GM21619 (cell line): ENCODE measurements around the gene ATP6V0E2.
A peak's percentile ranks its signal among the peaks of the same experiment; 100 is the strongest.

Source experiments
- ATAC-seq: cut with Tn5 transposase; IDR thresholded peaks from one replicate; pipeline ENCODE4 v1.9.1; 2021; ENCODE audit not compliant: unreplicated experiment

Gene ATP6V0E2

DNA sequence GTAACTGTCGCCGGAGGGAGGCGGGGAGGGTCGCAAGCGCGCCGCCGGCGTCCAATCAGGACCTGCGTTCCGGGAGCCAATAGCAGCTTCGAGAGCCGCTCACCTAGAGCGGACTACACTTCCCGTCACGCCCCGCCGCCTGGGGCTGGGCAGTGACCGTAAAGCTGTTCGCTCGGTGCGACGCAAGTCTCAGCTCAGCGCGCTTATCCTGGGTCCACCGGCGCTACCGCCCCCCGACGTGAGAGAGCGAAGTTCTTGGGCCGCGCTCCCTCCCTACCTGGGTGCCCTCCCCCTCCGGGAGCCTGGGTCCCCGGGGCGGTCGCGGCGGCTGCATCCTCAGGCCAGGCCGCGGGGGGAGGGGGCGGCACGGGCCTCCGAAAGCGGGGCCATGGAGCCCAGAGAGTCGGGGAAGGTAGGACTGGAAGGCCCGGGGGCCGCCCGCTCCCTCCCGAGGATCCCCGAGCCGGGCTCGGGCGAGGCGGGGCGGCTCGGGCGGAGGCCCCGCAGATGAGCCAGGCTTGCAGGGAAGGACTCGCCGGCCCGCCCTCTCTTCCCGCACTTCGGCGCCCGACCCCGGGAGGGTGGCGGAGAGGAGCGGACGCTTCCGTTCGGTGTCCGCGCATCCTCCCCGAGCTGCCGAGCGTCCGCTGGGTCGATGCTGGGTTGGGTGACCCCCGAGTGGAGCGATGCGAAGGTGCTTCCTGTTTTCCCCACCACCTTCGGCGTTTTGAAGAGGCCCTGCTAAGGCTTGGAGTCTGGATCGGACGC lies 35.4 kb upstream of the ATP6V0E2 start, which contains the start of gene ZNF862:
Gene ZNF862 (plus strand): TSS at position 152 of the 768 bp plus-strand sequence. CDS start 237 bp downstream, at position 389.
- peak; percentile 98 for ATAC-seq

DNA sequence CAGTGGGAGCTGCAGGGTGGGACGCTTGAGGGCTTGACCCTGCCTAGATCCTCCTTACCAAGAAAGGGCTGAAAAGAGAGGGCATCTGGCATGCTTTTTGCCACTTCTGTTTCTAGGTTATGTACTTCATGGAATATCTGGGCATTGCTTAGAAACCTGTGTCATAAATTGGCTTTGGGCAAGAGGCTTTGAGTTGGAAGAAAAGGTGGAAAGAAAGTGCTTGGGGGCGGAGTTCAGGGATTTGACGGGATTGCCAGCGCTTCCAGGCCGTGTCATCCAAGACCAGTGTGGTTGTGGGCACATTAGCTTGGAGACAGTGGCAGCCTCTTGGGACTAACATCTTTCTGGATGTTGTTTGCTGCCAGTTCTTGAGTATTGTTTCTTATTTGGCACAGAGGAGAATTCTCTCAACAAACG lies 34.8 kb upstream of the ATP6V0E2 start:
- ATAC-seq = no peak

DNA sequence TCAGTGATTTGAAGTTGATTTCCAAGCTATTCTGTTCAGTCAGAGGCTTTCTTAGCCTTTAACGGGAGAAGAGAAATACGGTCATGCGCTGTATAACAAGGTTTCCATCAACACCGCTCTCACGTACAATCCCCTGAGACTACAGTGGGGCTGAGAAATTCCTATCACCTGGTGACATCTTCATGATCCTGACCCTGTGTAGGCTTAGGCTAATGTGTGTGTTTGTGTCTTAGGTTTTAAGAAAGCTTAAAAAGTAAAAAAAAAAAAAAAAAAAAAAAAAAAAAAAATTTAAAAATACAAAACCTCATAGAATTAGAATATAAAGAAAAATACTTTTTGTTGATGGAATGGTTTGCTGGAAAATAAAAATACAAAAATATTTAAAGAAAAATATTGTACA lies 33.8 kb upstream of the ATP6V0E2 start:
- no peak for ATAC-seq

DNA sequence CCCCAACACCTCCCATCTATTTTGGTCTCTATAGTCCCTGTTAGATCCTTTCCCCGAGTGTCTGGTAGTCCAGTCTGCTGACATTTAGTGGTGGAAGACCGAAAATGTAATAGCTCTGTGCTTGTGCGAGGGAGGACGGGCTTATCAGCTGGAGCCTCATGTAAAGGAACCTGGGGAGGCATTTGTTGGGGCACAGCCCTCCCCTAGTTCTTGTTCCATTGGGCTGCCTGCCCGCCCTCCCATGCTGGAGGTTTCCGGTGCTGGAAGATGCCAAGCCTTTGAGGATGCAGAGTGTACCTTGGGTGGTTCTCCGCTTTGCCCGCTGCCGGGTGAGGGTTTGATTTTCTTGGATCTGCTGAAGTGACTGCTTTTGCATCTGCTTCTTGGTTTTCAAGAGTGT lies 30.2 kb upstream of the ATP6V0E2 start:
- no peak for ATAC-seq

DNA sequence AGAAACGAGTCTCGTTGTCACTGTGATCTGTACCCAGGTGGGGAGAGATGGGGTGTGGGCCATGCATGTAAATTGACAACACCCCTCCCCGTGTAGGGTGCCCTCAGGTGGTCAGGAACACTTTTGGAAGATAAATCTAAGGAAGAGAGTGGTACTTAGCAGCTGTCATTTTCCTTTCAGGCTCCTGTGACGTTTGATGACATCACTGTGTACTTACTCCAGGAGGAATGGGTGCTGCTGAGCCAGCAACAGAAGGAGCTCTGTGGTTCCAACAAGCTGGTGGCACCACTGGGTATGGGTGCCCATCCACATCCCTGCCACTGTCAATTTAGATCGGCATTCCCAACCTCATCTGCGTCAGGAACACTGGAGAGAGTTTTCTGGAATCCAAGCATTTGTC lies 29.3 kb upstream of the ATP6V0E2 start:
- no peak for ATAC-seq

DNA sequence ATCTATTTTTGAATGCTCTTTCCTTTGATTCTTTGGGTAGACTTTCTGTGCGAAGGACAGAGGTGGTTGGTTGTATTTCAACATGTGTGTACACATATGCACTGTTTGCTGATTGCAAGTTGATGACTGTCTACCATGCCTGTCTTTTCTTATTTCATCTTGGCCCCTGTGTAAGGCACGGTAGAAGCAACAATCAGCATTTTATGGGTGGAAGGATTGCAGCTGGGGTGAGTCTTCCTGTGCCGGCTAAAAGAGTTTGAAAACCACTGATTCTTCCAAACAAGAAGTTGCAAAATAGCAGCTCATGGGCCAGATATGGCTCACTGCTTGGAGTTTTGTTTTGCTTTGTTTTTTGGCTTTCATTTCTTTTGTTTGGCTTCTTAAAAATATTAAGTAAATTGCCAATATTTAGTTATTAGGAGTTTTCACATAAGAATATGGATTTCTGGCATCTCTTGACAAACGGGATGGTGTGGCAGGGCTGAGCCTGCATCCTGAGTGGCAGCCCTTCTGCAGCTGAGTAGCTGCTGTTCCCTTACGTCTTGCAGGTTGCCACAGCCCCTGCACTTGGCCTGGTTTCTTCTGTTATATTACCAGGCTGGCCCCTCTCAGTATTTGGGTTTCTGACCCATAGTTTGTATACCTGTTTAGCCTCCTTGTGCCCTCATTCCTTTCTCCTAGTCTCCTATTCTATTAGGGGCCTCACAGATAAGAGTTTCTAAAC lies 28.4 kb upstream of the ATP6V0E2 start:
- ATAC-seq = no peak

DNA sequence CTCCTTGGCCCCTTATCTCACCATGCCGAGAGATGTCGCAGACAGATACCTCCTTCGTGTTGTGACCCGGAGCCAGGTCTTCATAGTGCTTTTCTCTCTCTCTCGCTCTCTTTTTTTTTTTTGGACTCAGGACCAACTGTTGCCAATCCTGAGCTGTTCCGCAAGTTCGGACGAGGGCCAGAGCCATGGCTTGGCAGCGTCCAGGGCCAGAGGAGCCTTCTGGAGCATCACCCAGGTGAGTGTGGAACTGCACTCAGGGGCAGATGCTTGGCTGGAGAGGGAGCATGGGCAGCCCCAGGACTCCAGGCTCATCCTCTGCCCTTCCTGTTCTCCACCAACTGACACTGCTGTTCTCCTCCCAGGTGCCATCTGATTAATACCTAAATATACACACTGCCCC lies 27.7 kb upstream of the ATP6V0E2 start:
- ATAC-seq = no peak

DNA sequence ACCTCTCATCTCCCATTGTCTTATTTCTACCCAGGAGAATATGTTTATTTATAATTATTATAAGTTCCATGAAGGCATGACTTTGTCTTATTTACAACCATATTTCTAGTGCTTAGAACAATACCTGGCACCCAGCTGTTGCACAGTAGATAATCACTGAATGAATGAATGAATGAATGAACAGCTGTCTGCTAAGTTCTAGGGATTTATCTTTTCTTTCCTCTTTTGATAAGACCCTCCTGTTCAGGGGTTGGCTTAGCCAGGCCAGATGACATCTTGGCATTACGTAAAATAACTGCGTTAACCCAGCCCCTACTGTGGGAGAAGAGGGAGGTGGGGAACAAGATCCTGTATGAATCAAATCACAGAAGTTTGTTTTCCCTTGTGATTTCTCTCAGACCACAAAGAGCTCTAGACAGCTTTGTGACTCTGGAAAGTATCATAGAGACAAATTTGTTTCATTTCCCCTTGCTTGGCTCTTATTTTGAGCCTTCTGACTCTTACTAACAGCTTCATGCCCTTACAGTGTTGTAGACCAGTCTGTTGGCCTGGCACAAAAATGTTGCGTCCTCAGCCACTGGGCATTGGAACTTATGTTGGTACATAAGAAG lies 27.2 kb upstream of the ATP6V0E2 start:
- peak; percentile 86 for ATAC-seq

DNA sequence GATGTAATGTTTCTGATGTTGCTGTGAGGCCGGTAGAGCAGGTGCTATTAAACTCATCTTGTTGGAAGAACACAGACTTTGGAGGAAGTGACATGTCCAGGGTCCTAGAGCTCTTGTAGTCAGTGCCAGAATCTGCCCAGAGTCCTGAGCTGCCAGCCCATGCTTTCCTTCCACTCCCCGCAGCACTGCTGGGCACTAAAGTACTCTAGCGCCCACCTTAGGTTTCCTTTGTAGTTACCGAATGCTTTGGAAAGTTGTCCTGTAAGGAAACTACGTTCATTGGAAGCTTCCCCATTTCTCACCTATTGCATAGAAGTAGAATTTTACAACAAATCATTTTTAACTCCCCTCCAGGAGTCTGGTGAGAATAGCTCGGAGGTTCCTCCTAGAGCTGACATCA lies 24.6 kb upstream of the ATP6V0E2 start:
- ATAC-seq = no peak

DNA sequence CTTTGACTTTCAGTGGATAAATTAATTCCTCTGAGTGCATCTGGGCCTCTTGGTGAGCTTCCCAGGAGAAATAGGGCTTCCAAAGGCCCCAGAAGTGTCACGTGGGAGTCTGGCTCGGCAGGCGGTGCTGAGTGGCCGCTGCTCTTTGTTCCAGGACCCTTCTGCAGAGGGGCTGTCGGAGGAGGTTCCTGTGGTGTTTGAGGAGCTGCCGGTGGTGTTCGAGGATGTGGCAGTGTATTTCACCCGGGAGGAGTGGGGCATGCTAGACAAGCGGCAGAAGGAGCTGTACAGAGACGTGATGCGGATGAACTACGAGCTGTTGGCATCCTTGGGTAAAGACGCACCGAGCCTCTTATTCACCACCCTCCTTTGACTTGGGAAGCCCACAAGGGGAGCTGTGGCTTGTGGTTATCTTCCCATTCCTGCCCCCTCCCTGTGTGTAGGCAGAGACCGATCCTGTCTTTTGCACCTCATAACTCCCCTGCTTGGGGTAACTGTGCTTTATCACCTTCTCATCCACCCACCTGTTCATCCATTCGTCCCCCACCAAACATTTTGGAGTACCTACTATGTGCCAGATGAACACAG lies 23.7 kb upstream of the ATP6V0E2 start:
- ATAC-seq = no peak

DNA sequence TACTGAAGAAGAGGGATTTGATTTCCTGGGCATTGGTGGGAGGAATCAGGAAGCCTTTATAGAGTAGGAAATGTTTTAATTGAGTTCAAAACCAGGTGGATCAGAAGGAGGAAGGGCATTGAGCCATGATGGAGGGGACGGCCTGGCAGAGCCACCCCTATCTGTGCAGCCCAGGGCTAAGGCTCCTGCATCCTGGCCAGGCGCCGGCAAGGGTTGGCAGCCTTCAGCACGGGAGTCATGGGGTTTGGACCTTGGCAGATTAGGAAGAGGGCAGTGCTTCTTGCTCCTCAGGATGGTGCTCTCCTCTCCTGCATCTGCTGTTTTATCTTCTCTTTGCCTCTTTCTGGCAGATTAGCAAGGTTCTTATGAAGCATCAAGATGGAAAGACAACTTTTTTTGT lies 23.1 kb upstream of the ATP6V0E2 start:
- ATAC-seq = no peak

DNA sequence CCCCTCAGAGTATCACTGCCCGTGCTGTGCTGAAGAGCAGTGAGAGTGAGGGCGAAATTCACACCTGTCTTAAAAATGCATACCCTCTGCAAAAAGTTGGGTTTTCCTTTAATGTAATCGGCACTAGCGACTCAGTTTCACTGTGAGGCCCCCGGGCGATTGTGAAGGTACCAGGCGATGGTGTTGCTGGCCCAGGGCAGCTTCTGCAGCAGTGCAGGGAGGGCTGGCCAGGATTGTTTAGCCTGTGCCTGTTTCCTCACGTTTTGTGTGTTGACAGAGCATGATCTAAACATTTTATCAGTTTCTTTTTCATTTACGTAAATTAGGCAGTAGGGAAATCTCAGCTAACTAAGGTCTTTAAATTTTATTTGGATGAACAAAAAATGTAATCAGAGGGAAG lies 22.3 kb upstream of the ATP6V0E2 start:
- no peak for ATAC-seq

DNA sequence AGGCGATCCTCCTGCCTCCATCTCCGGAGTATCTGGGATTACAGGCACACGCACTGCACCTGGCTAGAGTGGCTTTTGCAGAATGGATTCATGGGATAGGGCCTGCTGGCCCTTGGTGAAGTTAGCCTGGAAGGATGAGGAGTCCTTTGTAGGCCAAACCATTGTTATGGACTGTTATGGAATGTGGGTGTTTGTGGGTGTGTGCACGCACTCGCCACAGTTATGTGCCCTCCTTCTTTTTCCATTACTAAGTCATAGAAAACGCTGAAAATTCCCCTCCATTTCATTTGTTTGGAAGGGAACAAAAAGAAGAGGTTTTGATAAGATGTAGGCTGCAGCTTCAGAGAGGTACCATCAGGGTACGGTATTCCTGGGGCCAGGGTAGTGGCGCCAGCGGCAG lies 20.6 kb upstream of the ATP6V0E2 start:
- ATAC-seq = no peak

DNA sequence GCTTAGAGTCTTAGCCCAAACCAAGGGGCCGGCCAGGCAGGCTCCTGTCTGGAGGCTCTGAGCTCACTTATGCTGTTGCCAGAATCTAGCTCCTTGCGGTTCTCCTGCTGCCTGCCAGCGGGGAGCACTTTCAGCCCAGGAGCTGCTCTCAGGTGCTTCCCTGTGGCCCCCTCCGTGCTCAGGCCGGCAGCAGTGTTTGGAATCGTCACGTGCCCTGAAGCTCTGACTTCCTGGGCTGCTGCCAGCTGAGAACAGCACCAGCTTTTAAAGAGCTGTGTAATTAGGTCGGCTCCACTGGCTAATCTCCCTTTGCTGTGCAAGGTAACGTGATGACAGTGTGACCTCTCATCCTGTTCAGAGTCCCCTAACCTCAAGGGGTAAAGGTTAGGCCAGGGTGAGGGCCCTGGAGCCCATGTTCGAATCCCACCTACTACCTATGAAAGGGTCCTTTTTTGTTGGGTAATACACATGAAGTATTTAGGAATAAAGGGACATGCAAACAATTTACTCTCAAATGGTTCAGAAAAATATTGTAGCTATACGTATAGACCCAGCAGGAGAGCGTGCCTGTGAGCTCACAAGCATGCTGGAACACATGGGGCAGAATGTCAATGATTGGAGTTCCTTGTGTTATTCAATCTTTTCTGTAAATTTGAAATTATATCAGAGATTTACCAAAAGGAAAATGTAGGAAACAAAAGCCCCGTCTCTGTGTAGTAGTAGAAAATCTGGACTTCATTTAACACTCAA lies 19.0 kb upstream of the ATP6V0E2 start:
- ATAC-seq = no peak

DNA sequence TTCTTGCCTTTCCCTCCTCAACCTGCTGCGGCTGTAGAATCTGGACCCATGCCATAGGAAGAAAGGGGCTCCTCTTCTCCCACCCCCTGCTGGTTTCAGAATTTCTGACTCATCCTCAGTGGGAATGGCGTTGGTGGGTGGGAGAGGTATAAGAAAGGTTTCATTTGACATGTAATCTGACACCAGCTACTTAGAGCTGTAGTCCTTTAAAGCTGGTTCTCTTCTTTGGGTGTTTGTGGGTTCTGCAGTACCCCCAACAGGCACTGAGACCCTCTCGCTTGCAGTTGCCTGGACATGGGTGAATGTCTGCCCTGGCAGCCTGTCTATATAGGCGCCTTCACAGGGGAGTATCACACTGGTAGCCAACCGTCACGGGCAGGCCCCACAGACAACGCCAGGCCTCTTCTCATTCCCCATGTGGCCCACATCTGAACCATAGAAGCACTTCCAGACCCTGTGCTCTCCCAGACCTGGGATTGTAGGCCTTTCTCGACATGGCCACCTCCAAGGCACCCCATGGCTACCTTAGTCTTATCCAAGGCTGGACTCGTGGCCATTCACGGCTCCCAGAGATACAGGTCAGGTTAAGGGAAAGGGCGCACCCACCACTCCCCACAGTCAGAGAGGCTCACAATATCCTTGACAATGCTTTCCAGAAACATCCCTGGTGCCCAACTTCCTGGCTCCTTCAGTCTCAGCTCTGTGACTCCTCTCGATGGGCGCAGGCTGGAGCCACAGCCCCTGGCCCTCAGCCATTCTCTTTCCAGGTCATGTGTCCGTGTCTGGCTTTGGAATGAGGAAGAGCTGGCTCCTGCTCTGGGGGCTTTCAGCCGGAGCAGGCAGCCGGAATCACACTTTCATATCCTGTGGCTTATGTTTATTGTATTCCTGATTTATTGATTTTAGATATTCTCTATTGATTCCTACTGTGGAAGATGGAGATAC lies 18.1 kb upstream of the ATP6V0E2 start:
- ATAC-seq = no peak

DNA sequence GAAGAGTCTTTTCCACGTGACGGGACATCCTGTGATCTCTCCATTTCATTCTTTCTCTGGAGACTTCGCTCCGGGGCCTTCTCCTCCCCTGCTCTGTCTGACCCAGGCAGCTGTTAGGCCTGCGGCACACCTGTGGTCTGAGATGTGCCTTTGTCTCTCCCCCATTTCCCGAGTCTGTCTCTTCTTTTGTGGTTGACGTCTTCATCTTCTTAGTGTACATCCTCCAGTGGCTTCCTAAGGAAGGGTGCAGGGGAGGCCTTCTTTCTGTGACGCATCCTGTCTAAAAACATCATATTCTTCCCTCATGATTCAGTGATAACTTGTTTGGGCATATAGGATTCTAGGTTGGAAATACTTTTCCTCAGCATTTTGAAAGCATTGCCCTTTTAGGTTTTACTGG lies 17.2 kb upstream of the ATP6V0E2 start:
- ATAC-seq = no peak

DNA sequence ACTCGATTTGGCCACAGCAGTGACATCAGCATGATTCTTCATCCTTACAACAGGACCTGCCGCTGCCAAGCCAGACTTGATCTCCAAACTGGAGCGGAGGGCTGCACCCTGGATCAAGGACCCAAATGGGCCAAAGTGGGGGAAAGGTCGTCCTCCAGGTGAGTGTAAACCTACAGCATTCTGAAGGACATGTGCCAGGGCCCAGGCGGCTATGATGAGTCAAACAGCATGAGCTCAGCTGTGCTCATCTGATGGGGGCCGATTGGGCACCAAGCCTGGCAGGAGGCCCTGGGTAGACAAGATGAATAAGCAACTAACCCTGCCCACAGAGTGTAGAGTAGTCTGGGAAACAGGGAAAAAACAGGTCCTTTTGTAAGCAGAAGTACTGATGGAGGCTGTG lies 14.4 kb upstream of the ATP6V0E2 start:
- ATAC-seq = no peak

DNA sequence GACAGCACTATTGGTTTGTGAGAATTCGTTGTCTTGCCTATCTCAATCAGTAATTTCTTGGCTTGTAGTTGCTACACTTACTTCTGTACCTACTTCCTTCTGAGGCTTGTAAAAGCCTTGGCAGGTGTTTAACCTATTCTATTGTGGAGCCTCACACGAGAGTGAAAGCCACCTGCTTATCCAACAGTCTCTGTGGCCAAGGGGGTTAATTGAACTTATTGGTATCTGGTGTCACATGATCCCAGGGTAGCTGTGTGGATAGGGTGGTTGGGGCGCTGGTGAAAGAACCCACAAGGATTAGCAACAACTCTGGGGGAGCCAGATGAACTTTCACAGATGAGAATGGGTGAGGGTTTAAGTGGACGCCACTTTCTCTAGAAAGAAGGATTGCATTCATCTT lies 13.9 kb upstream of the ATP6V0E2 start:
- ATAC-seq = no peak

DNA sequence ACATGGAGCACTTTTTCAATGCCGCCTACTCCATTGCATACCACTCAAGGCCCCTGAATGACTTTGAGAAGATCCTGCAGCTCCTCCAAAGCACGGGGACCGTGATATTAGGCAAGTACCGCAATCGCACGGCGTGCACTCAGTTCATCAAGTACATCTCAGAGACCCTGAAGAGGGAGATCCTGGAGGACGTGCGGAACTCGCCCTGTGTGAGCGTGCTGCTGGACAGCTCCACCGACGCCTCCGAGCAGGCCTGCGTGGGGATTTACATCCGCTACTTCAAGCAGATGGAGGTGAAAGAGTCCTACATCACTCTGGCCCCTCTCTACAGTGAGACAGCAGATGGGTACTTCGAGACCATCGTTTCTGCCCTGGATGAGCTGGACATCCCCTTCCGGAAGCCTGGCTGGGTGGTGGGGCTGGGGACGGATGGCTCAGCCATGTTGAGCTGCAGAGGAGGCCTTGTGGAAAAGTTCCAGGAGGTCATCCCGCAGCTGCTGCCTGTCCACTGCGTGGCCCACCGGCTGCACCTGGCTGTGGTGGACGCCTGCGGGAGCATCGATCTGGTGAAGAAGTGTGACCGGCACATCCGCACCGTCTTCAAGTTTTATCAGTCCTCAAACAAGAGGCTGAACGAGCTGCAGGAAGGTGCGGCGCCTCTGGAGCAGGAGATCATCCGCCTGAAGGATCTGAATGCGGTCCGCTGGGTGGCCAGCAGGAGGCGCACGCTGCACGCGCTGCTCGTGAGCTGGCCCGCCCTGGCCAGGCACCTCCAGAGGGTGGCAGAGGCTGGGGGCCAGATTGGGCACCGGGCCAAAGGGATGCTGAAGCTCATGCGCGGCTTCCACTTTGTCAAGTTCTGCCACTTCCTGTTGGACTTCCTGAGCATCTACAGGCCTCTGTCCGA lies 12.7 kb upstream of the ATP6V0E2 start:
- no peak for ATAC-seq
